SHP77 (cell line): ENCODE results near the gene STARD7.
"Not testable (repeated sequence)": the region's sequence is repeated elsewhere in the genome, so short reads cannot be mapped to it uniquely, and the experiment has no call there.

Source experiments
- DNase-seq, 2 experiments: peaks; one replicate each; lab custom pipeline; 2025; lab: John Stamatoyannopoulos, UW

The STARD7 gene

DNA sequence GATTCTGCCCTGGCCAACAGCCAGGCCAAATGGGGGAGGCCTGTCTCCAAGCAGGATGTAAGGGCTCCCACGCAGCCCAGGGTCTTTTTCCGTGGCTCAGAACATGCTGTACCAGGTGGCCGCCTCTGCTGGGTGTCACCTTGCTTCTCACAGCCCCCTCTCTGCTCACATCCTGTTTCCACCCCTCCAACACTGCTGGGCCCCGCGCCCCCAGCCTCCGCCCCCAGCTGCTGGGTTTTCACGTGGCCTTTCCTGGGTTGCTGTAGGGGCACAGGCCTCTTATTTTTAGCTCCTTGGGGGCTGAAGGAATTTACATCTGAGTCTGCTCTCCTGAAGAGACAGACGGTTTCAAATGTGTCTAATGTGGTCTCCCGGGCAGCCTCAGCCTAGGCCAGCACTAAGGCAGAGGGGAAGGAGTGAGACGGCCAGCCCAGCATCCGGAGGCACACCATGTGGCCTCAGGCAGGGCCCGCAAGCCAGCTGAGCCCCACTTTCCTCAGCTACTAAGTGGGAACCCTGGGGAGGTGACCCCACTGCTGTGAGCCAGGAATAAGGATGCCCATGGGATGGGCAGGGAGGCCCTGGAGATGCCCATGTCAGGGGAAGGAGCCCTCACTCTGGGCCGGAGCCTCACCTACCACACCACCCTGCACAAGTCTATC lies 44.7 kb downstream of the STARD7 start:
- no peak for DNase-seq

DNA sequence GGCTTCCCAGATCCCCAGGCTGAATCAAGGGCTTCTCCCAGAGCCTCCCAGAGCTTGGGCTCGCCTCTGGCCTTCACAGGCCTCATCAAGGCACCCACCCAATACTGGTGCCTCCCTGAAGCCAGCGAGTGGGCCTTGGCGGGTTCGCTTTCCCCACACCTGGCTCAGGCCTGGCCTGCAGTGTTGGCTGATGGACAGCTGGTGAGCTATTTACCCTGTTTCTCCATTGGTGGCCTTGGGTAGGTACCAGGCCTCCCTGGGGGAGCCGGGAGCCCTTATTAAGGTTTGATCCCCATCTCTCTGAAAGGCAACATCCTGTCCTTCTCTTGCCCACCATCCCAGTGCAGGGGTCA lies 45.2 kb downstream of the STARD7 start:
- DNase-seq = no peak

DNA sequence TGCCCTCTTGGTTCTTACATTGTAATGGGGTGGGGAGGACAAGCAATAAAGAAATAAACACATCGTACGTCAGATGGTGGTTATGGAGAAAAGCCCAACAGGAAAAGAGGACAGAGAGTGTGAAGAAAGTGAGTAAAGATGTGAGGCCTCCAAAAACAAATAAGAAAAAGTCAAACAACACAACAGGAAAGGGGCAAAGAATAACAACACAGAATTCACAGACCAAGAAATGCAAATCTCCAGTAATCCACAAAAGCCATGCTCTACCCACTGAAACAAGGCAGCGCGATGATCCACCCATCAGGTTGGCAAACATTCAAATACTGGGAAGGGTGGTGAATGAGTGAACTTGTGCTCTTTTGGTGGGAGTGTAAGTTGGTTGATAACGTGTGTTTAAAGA lies 46.7 kb downstream of the STARD7 start:
- no peak for DNase-seq

GRCh38 chr2:96160366-96160765 lies 48.3 kb downstream of the STARD7 start:
- DNase-seq = not testable (repeated sequence)

GRCh38 chr2:96159084-96159830 lies 49.4 kb downstream of the STARD7 start:
- DNase-seq = no peak

DNA sequence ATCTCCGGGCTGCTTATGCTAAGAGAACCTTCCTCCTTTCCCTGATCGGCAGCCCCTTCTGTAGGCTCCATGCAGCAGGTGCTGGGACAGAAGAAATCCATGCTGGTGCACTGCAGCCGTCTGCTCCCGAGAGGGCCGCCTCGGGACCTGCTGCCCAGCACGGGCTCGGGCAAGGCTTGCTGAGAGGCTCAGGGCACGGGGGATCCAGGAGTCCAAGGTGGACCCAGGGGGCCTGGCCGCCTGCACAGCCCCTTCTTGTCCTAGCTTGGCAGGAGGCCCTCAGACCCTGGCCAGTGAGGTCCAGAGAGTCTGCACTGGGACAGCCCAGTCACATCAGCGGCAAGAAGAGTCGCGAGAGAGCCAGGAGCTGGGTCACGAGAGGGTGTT lies 50.1 kb downstream of the STARD7 start:
- DNase-seq = no peak

DNA sequence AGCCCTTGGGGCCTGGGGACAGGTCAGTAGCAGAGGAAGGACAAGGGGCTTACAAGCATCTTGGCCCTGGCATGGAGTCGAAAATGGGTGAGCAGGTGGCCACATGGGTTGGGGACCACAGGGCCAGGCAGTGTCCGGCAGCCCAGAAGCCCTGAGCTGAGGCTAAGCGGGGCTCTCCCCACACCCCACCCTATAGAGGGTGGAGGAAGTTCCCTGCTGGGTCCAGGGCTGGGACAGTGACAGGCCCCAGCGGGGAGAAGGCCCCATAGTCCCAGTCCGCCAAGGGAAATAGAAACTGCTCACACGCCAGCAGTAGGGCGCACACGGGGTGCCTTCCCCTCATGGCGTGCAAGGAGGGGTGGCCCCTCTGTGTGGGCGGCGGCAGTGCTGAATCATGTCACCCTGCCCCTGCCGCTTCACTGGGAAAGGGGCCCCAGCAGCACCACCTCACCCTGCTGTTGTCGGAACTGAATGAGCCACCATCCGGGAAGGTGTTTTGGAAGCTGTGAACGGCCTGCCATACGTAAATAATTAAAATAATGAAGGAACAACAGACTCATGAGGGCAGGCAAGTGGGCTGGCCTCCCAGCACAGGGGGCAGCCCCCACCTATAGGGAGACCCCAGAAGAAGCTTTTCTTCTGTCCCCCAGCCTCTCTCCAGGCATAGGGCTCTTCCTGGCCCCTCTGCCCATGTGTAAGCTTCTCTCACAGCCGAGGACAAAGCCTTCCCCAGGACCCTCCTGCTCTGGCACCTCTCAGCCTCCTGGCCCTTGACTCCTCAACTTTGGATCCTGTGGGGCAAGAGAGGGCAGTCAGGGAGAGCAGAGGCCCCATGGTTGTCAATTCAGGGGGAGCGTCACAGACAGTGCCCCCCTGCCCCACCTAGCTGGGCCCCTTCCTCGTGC lies 50.7 kb downstream of the STARD7 start:
- DNase-seq = no peak

GRCh38 chr2:96156926-96157648 lies 51.5 kb downstream of the STARD7 start:
- no peak for DNase-seq

GRCh38 chr2:96156011-96156820 lies 52.4 kb downstream of the STARD7 start:
- no peak for DNase-seq

DNA sequence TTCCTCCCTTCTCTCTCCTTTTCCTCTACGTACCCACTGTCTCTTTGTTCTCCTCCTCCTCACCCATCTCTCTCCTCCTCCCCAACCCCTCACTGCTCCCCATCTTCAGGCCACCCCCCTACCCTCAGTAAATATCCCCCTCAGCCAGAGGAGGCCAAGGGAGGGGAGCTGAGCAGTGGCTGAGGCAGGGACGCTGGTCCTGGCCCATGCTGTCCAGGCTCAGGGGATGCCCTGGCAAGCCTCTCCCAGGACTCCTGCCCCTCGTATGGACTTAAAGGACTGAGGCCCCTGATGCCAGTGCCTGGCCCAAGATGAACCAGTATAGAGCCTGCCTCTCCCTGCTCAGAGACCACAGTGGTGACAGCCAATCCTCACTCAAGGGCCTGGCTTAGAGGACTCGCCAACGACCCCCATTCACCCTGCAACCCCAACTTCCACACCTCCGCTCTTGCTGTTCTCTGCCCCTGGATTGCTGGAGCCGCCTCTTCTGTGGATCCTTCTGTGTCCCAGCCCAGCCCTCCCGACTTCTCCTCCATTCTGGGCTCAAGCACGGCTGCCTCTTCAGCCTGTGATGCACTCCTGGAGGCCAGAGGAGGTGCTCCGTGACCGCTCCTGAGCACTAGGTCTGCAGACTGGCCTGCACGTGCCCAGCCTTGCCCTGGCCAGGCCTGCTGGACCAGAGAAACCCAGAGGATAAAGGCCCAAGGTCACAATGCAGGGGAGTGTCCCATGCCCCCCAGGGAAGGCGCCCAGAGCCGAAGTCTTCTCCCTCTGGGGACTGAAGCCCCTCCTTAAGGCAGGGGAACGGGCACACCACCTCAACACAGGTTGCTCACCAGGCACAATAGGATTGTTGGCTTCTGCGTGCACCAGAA lies 53.9 kb downstream of the STARD7 start:
- no peak for DNase-seq

DNA sequence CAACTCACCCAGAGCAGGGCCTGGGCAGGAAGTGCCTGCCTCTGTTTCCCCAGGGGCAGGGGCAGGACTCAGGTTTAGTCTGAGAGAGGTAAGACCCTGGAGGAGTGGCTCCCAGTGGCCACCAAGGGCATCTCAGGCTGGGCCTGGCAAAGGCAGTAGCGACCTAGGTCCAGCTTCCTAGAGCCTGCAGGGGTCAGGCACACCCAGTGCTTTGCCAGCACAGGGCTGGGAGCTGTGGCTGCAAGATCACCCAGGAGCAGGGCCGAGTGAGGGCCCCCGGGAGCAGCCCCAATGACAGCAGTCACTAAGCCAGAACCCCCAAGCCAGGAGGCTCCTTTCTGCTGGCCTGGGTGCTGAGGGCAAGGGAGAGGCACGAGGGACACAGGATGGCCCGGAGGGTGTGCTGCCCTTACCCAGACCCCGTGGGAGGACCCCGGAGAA lies 54.6 kb downstream of the STARD7 start:
- DNase-seq = no peak

DNA sequence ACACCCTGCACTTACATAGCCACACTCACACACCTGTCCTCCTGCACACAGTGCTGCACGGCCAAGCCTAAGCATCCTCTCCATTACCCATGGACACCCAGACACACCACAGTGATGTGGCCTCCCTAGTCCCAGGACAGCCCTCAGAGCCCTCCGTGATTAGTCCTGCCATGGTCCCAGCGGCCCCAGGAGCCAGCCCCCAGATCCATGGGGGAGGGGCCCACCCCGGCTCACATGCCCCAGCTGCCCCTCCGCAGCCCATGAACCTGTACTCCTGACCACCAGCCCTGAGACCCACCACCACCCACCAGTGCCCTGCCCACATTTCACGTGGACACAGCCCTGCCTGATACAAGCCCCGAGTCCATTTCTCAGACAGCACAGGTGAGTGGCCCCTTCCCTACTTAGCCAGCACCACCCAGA lies 55.3 kb downstream of the STARD7 start:
- no peak for DNase-seq

- DNase-seq = no peak
Measured at GRCh38 chr2:96152304-96153161, 56.1 kb downstream of the STARD7 start.

DNA sequence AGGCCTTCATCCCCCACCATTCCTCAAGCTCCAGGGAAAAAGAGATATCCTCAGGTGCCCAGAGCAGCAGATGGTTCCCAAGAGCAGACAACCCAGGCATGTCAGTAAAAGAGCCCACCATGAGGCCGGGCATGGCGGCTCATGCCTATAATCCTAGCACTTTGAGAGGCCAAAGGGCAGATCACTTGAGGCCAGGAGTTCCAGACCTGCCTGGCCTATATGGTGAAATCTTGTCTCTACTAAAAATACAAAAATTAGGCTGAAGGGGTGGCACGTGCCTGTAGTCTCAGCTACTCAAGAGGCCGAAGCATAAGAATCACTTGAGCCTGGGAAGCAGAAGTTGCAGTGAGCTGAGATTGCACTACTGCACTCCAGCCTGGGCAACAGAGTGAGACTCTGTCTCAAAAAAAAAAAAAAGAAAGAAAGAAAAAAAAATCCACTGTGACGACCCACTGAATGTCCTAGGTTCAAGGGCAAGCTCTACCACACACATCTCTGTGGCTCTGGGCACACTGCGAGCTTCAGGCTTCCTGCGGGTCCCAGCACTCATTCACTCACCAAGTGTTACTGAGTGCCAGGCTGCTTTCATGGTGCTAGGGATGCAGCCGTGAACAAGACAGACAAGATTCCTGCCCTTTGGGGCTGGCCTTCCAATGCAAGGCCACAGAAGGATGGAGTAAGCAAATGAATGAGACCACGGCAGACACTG lies 56.9 kb downstream of the STARD7 start:
- DNase-seq = no peak

DNA sequence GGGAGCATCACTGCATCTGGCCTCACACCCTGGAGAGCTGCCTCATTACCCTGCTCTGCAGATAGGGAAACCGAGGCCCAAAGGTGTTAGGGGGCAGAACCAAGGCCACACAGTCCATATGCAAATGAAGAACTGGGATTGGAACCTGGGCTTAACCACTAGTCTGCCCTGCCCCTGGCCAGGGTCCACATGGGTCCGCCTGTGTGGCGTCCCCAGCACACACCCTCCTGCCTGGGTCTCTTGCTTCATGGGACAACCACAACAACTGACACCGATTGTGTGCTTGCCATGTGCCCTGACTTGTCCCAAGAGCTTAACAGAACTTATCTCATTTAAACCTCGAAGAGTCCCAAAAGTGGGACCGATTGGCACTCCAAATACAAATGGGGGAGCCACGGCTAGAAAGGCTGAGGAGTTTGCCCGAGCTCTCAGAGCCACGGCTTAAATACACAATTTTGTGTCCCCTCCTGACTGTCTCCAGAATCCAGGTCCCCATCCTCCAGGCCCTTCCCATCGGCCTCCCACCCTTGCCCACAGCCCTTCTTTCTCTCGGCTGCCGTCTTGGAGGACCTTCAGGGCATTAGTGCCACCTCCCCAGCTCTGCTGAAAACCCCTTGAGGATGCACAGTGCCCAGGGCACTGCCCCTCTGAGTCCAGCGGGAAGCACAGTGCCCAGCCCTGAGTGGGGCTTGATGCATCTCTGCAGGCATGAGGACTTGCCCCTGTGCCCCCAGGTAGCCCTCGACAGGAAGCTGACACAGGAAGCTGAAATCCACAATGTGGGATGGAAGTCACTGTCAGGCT lies 57.6 kb downstream of the STARD7 start:
- DNase-seq = no peak

GRCh38 chr2:96150007-96150640 lies 58.5 kb downstream of the STARD7 start:
- DNase-seq = no peak
